ENCODE results near the gene ARHGAP10.

DNA sequence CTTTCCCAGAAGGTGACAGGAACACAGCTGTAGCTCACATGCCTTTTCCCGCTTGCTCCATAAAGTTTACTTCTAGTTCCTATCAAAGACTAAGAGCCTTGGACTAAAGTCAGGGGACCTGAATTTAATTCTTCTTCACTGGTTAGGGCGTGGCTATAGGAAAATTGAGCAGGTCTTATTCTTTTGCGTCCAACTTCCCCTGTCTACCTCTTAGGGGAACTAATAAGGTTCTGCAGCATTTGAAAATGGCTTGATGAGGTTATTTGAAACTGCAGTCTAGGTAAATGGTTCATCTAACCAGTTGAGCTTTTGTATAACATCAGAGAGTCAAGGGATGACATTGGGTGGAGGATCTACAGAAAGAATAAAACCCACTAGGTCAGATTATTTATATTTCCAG lies 2.6 kb downstream of the ARHGAP10 start:
- no peak for TF ChIP-seq EZH2 (IDR thresholded peaks at IDR 0.05; ENCODE audit: borderline replicate concordance, low read depth, low read length, poor library complexity, severe bottlenecking)
- TF ChIP-seq CTCF (conservative IDR thresholded peaks at IDR 0.05; ENCODE audit: low read depth, low read length): no peak

Data from A673 (cell line).